MCF 10A (cell line): Measurements from ENCODE around the gene WBP1L. TPM values are rescaled to one million over a fixed set of nuclear protein-coding genes. Genes with fewer than 3 reads are reported as not detected.
"Not testable (repeated sequence)": the region's sequence is repeated elsewhere in the genome, so short reads cannot be mapped to it uniquely, and the experiment has no call there.

Source experiments
- BruUV-seq: library from RNA; stranded (reverse); fragments of 400-500 nt; replicated peaks from 2 replicates; lab custom pipeline; 2021; lab: Mats Ljungman, UMichigan
- CTCF ChIA-PET: fragments of 300-600 bp; sonication (Branson Sonifier 250); formaldehyde crosslinking; extraction: SDS; loops from one replicate; lab custom pipeline; 2021; ENCODE audit warnings: antibody characterized with exemption, inconsistent platforms; lab: Yijun Ruan, JAX
- POLR2A ChIA-PET: fragments of 300-600, 350-650 bp; sonication (Branson Sonifier 250); formaldehyde crosslinking; extraction: SDS; loops from one replicate; lab custom pipeline; 2020; ENCODE audit warnings: antibody characterized with exemption, inconsistent platforms; lab: Yijun Ruan, JAX
- DNase-seq: peaks from one replicate; pipeline ENCODE4 v3.0.0-alpha.2; 2018; ENCODE audit not compliant: unreplicated experiment
- H3K27ac Mint-ChIP-seq: one replicate; pipeline ENCODE4 v1.8.0; 2022; ENCODE audit warnings: mild to moderate bottlenecking, low read depth, mixed read lengths; ENCODE audit not compliant: unreplicated experiment
- H3K27me3 Mint-ChIP-seq: one replicate; pipeline ENCODE4 v1.8.0; 2022; ENCODE audit warnings: mixed read lengths; ENCODE audit not compliant: insufficient read depth, unreplicated experiment
- H3K36me3 Mint-ChIP-seq: one replicate; pipeline ENCODE4 v1.8.0; 2022; ENCODE audit warnings: mild to moderate bottlenecking, moderate library complexity, mixed read lengths; ENCODE audit not compliant: insufficient read depth, unreplicated experiment
- H3K4me1 Mint-ChIP-seq: one replicate; pipeline ENCODE4 v1.8.0; 2022; ENCODE audit warnings: mixed read lengths; ENCODE audit not compliant: insufficient read depth, unreplicated experiment
- H3K4me3 Mint-ChIP-seq: one replicate; pipeline ENCODE4 v1.8.0; 2022; ENCODE audit warnings: mild to moderate bottlenecking, moderate library complexity, mixed read lengths; ENCODE audit not compliant: unreplicated experiment
- H3K9me3 Mint-ChIP-seq: one replicate; pipeline ENCODE4 v1.8.0; 2022; ENCODE audit warnings: mixed read lengths; ENCODE audit not compliant: unreplicated experiment
- intact Hi-C: fragments of 100-400 bp; cut with micrococcal nuclease; formaldehyde crosslinking; loops from 2 replicates; pipeline ENCODE4 v1.14.1; 2022
- total RNA-seq: library from RNA; stranded (reverse); gene quantifications from 2 replicates; pipeline ENCODE4 v1.2.3, GENCODE V29; 2022
- TF ChIP-seq, protein P1 (sequence below): fragments of 200-600 bp; IDR thresholded peaks from one replicate; pipeline ENCODE4 v1.8.0; 2022; ENCODE audit warnings: antibody characterized with exemption, mild to moderate bottlenecking; ENCODE audit not compliant: unreplicated experiment

WBP1L gene
- total RNA-seq, 1 experiment from 2014 or later, result 19.8 TPM

DNA sequence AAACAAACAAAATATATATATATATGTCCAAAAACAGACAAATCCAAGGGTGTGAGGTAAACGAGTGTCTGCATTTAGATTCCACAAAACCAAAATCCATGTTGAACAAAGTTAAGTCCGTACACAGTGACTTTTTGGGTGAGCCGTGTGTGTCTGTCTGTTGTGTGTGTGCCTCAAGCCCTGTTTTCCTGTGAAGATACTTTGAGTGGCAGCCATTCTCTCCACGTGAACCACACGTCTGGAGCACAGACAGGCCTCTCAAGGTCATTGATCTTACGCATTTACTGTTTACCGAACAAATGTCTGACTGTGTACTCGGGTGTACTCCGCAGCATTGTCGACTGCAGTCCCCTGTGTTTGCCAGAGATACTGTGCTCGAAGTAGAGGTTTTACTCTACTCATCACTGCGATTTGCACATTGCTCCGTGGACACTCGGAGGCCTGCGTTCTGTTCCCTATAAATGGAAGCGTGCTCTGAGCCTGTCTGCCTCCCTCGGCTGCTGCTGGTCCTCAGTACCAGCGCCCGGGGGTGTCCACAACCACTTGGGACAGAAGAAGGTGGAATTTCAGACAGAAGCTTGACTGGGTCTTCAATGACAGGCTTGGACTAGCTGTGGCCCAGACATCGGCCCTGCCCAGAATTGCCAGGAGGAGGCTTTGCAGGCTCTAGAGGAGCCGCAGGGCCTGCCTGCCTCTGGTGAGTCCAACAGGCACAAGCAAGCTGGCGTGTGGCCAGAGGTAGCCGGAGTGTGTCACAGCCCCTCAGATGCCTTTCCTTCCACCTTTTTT lies 71.3 kb downstream of the WBP1L start:
- H3K27me3 Mint-ChIP-seq, result no peaks in the 10 kb centered on the region
- POLR2A ChIA-PET, result interaction anchor here (0.9 kb wide), 1 partner anchor 25 kb away, joined by 3 read pairs; no protein-coding TSS in a partner anchor
- no peak overlapping the region for H3K4me3 Mint-ChIP-seq
- H3K4me1 Mint-ChIP-seq, result no peaks in the 10 kb centered on the region
- no peaks in the 10 kb centered on the region for H3K9me3 Mint-ChIP-seq
- DNase-seq, result peak; percentile 7
- peaks cover 53% of the 10 kb centered on the region for H3K36me3 Mint-ChIP-seq
- no TSS peak for BruUV-seq
- intact Hi-C loops, result no loop called here
- CTCF ChIA-PET, result interaction anchor here (0.9 kb wide), 1 partner anchor 83 kb away, joined by 4 read pairs; no protein-coding TSS in a partner anchor
- no peak overlapping the region for H3K27ac Mint-ChIP-seq
- TF ChIP-seq, protein P1, sequence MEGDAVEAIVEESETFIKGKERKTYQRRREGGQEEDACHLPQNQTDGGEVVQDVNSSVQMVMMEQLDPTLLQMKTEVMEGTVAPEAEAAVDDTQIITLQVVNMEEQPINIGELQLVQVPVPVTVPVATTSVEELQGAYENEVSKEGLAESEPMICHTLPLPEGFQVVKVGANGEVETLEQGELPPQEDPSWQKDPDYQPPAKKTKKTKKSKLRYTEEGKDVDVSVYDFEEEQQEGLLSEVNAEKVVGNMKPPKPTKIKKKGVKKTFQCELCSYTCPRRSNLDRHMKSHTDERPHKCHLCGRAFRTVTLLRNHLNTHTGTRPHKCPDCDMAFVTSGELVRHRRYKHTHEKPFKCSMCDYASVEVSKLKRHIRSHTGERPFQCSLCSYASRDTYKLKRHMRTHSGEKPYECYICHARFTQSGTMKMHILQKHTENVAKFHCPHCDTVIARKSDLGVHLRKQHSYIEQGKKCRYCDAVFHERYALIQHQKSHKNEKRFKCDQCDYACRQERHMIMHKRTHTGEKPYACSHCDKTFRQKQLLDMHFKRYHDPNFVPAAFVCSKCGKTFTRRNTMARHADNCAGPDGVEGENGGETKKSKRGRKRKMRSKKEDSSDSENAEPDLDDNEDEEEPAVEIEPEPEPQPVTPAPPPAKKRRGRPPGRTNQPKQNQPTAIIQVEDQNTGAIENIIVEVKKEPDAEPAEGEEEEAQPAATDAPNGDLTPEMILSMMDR, result no peak

DNA sequence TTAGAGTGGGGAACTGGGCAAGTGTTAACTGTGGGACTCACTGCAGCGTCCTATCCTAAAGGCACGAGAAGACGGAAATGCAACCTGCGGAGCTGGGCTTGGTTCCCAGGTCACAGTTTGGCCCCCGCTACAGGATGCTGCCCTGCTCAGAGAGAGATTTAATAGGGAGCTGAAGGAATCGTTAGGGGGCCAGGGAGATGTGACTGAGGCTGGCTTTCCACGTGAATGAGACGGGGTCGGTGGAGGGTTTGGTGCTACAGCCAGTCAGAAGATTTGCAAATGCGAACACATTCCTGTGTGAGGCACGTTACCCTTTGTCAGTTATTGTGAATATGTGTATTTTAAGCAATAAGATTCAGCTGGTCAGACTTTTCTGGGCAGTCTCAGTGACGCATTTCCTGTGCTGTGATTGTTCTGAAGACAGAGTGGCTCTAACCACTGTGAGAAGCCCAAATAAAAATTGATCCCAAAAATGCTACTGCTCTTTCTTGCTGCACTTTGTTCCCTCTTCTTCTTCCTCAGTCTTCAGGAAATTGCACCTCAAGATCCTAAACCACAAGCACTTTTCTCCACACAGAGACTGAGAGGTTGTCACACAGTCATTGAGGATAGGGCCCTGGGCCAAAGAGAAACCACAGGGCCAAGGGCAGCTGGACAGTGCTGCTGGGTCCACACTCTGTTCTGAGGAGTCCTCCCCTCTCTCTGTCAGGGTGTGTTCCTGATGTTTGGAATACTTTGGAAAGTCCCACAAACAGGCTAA lies 72.2 kb downstream of the WBP1L start:
- TF ChIP-seq, protein P1, result no peak
- no peak overlapping the region for H3K4me3 Mint-ChIP-seq
- intact Hi-C loops, result no loop called here
- peaks cover 43% of the 10 kb centered on the region for H3K36me3 Mint-ChIP-seq
- BruUV-seq, result no TSS peak
- no peaks in the 10 kb centered on the region for H3K27me3 Mint-ChIP-seq
- DNase-seq, result no peak
- ChIA-PET CTCF (interaction anchor here (0.6 to 2.4 kb wide), 4 partner anchors 20 to 86 kb away, joined by 3 to 11 read pairs (median 4); no protein-coding TSS in a partner anchor), POLR2A (interaction anchor here (0.9 kb wide), 2 partner anchors 26 to 72 kb away, joined by 3 read pairs; partner anchors contain the start of gene WBP1L)
- H3K27ac Mint-ChIP-seq, result no peak overlapping the region
- H3K4me1 Mint-ChIP-seq, result no peaks in the 10 kb centered on the region
- H3K9me3 Mint-ChIP-seq, result no peaks in the 10 kb centered on the region

DNA sequence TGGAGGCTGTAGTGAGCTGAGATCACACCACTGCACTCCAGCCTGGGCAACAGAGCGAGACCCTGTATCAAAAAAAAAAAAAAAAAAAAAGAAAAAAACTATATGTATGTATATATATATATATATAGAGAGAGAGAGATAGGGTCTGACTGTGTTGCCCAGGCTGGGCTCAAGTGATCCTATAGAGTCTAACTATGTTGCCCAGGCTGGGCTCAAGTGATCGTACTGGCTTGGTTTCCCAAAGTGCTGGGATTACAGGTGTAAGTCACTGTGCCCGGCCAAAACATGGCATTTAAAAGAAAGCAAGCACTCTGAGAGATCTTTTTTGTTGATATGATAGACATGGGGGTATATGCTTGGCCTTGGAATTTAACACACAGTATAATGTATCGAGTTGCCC lies 73.4 kb downstream of the WBP1L start:
- intact Hi-C loops, result no loop called here
- Mint-ChIP-seq H3K4me1 (no peaks in the 10 kb centered on the region), H3K27me3 (no peaks in the 10 kb centered on the region), H3K27ac (no peak overlapping the region), H3K36me3 (peaks cover 44% of the 10 kb centered on the region), H3K4me3 (no peak overlapping the region), H3K9me3 (no peaks in the 10 kb centered on the region)
- no TSS peak for BruUV-seq
- TF ChIP-seq, protein P1, result no peak
- no peak for DNase-seq
- ChIA-PET POLR2A (interaction anchor here (0.7 to 0.8 kb wide), 2 partner anchors 67 to 97 kb away, joined by 3 read pairs; no protein-coding TSS in a partner anchor), CTCF (interaction anchor here (0.7 to 2.4 kb wide), 3 partner anchors 7 to 85 kb away, joined by 3 to 11 read pairs (median 3); no protein-coding TSS in a partner anchor)

DNA sequence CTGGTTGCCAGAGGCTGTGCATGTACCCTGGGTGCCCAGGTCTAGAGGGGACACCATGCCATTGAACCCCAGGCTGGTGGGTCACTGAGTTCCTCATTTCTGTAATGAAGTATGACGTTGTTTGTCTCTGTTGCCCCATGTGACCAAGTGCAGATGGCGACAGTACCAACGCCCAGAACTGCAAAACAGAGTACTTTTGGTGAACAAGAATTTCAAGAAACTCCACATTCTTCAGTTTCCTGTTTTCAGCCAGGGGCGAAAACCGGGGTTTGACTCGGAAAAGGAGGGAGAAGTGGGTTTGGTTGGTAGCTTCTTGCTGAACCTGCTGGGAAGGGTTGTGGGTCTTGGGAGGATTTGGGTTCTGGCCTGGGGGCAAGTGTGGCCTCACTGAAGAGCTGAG lies 75.3 kb downstream of the WBP1L start:
- intact Hi-C loops, result no loop called here
- no peak for DNase-seq
- TF ChIP-seq, protein P1, result no peak
- ChIA-PET CTCF (interaction anchor here (0.7 kb wide), 1 partner anchor 83 kb away, joined by 3 read pairs; no protein-coding TSS in a partner anchor), POLR2A (no interaction called here)
- peaks cover 28% of the 10 kb centered on the region for H3K36me3 Mint-ChIP-seq
- H3K27ac Mint-ChIP-seq, result no peak overlapping the region
- no peaks in the 10 kb centered on the region for H3K27me3 Mint-ChIP-seq
- H3K4me1 Mint-ChIP-seq, result no peaks in the 10 kb centered on the region
- no peak overlapping the region for H3K4me3 Mint-ChIP-seq
- no TSS peak for BruUV-seq
- H3K9me3 Mint-ChIP-seq, result no peaks in the 10 kb centered on the region

DNA sequence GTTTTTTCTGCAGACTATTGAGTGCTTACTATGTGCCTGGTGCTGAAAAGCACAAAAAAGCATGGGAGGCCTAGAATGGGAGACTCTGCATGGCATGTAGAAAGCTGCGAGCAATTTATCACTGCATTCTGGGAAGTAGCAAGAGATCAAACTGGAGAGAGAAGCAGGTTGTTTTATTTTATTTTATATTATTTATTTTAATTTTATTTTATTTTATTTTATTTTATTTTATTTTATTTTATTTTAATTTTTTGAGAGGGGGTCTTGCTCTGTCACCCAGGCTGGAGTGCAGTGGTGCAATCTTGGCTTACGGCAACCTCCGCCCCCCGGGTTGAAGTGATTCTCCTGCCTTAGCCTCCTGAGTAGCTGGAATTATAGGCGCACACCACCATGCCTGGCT lies 76.3 kb downstream of the WBP1L start:
- intact Hi-C loops, DNase-seq, BruUV-seq, H3K27ac Mint-ChIP-seq, H3K27me3 Mint-ChIP-seq, H3K4me1 Mint-ChIP-seq, H3K9me3 Mint-ChIP-seq, H3K4me3 Mint-ChIP-seq: not testable (repeated sequence)
- ChIA-PET CTCF (interaction anchor here (0.6 to 0.7 kb wide), 3 partner anchors 15 to 82 kb away, joined by 3 to 5 read pairs (median 3); no protein-coding TSS in a partner anchor), POLR2A (interaction anchor here (0.7 kb wide), 1 partner anchor 122 kb away, joined by 3 read pairs; no protein-coding TSS in a partner anchor)
- peaks cover 19% of the 10 kb centered on the region for H3K36me3 Mint-ChIP-seq
